IMR-90 (cell line): Measurements from ENCODE around the gene ZNF608.

ENCODE experiments used
- BHLHE40 ChIP-seq: fragments of 150-350 bp; IDR thresholded peaks from 2 replicates; pipeline ENCODE4 v1.6.1; 2016; ENCODE audit warnings: mild to moderate bottlenecking, low read depth, low read length
- POLR2A ChIP-seq: IDR thresholded peaks from 2 replicates; pipeline ENCODE4 v1.6.1; 2012; ENCODE audit warnings: mild to moderate bottlenecking, low read depth, low read length
- TF ChIP-seq, protein P1 (sequence below): conservative IDR thresholded peaks from 2 replicates; pipeline ENCODE4 v1.5.1; 2012; ENCODE audit warnings: mild to moderate bottlenecking, low read depth, low read length, improper control_type of control experiment
- TF ChIP-seq, protein P2 (sequence below): fragments of 150-350 bp; IDR thresholded peaks from 2 replicates; pipeline ENCODE4 v1.6.1; 2017; ENCODE audit warnings: mild to moderate bottlenecking, antibody characterized with exemption, low read length, low read depth

DNA sequence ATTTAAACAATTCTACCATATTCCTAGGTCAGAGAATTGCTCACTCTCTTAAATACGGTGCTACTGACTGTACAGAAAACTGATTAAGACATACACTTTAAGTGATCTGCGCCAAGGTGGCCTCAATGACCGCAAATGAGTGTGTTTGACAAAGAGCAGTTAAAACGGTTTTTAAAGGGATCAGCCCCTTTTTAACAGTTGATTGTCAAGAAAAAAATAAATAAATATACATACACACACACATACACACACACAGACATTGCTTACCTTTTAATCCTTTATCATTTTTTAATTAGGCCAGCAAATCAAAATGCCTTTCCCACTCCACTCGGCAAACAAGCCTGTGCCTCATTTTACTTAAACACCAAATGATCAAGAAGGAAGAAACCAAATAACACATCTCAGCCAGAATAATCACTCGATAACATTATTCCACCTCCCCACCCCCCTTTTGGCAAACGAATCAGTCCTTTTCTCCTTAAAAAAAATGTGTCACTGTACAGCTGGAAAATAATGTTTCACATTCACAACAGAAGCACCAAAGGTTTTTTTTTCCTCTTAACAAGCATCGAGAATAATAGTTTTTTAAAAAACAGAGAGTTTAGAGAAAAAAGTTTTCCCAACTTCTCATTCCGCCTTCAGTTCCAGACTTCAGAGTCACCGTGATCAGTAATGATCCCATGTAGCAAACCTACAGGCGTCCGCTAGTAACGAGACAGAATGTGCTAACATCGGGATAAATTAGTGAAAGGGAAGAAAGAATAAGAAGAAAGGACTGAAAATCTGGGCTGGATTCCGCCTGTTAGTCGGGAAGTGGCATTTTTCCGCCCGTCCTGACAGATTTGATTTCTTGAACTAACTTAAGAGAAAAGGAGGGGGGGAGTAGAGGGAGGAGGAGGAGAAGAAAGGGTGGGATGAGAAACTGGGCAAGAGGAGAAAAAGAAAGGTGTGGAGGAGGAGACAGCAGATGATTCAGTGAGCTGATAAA, at the start of gene ZNF608:
- TF ChIP-seq, protein P1, sequence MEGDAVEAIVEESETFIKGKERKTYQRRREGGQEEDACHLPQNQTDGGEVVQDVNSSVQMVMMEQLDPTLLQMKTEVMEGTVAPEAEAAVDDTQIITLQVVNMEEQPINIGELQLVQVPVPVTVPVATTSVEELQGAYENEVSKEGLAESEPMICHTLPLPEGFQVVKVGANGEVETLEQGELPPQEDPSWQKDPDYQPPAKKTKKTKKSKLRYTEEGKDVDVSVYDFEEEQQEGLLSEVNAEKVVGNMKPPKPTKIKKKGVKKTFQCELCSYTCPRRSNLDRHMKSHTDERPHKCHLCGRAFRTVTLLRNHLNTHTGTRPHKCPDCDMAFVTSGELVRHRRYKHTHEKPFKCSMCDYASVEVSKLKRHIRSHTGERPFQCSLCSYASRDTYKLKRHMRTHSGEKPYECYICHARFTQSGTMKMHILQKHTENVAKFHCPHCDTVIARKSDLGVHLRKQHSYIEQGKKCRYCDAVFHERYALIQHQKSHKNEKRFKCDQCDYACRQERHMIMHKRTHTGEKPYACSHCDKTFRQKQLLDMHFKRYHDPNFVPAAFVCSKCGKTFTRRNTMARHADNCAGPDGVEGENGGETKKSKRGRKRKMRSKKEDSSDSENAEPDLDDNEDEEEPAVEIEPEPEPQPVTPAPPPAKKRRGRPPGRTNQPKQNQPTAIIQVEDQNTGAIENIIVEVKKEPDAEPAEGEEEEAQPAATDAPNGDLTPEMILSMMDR = no peak
- TF ChIP-seq, protein P2, sequence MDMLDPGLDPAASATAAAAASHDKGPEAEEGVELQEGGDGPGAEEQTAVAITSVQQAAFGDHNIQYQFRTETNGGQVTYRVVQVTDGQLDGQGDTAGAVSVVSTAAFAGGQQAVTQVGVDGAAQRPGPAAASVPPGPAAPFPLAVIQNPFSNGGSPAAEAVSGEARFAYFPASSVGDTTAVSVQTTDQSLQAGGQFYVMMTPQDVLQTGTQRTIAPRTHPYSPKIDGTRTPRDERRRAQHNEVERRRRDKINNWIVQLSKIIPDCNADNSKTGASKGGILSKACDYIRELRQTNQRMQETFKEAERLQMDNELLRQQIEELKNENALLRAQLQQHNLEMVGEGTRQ = no peak
- TF ChIP-seq BHLHE40 (no peak), POLR2A (no peak)
